ENCODE measurements around the gene BACH2. TPM values are rescaled to one million over a fixed set of nuclear protein-coding genes. Genes with fewer than 3 reads are reported as not detected.
"Not testable (repeated sequence)": the region's sequence is repeated elsewhere in the genome, so short reads cannot be mapped to it uniquely, and the experiment has no call there.

BACH2 gene
- 10 to 100 TPM; 10.4 to 12.9 (median 11.2) TPM for polyA plus RNA-seq (ENCODE audit: insufficient read length in 3 of 3)
- long read RNA-seq, donor 1: 0 reads
- long read RNA-seq, donor 2, partial matches to known transcripts: 0 of 1 reads
- long read RNA-seq, donor 2, other reads (novel, unspliced or antisense): 0 of 1 reads
- long read RNA-seq, donor 3, full-length matches to known transcripts: 2 of 2 reads
- long read RNA-seq, donor 3, partial matches to known transcripts: 0 of 2 reads
- long read RNA-seq, donor 3, other reads (novel, unspliced or antisense): 0 of 2 reads
- long read RNA-seq, donor 4: 0 reads
- long read RNA-seq, donor 5: 0 reads
- long read RNA-seq, donor 6: 0 reads
- long read RNA-seq, donor 7: 0 reads
- long read RNA-seq, donor 8: 0 reads
- long read RNA-seq, donor 9, partial matches to known transcripts: 0 of 1 reads
- long read RNA-seq, donor 9, other reads (novel, unspliced or antisense): 0 of 1 reads
- long read RNA-seq, donor 10, full-length matches to known transcripts: 1 of 1 reads
- long read RNA-seq, donor 10, partial matches to known transcripts: 0 of 1 reads
- long read RNA-seq, donor 10, other reads (novel, unspliced or antisense): 0 of 1 reads
- long read RNA-seq, donor 11: 0 reads
- long read RNA-seq, donor 12: 0 reads
- long read RNA-seq, donor 13: 0 reads
- long read RNA-seq, donor 14: 0 reads
- long read RNA-seq, donor 15: 0 reads
- long read RNA-seq, donor 16: 0 reads

- peak in 9 of 11 donors; percentile 80 to 90 (median 87) for DNase-seq (ENCODE audit: extremely low read depth in 1 of 11, low read depth in 9 of 11, low spot score in 4 of 11)
These were observed at the start of gene BACH2 for GRCh38 chr6:90296341-90297114. Gene BACH2, minus strand, starts transcription at chr6:90296843. Its CDS starts 287,999 bp downstream, at chr6:90008844.

- DNase-seq (ENCODE audit: extremely low read depth in 1 of 11, low read depth in 9 of 11, low spot score in 4 of 11): no peak
These were observed 46.9 kb upstream of the BACH2 start for GRCh38 chr6:90343576-90343975.

- no peak for DNase-seq (ENCODE audit: extremely low read depth in 1 of 11, low read depth in 9 of 11, low spot score in 4 of 11)
These were observed 41.8 kb upstream of the BACH2 start for GRCh38 chr6:90338409-90338808.

- DNase-seq (ENCODE audit: extremely low read depth in 1 of 11, low read depth in 9 of 11, low spot score in 4 of 11): no peak
These were observed 39.8 kb upstream of the BACH2 start for GRCh38 chr6:90336388-90336947.

- no peak for DNase-seq (ENCODE audit: extremely low read depth in 1 of 11, low read depth in 9 of 11, low spot score in 4 of 11)
These were observed 37.3 kb upstream of the BACH2 start for GRCh38 chr6:90333928-90334327.

GRCh38 chr6:90332978-90333543 is 36.4 kb upstream of the BACH2 start:
- not testable (repeated sequence) for DNase-seq (ENCODE audit: extremely low read depth in 1 of 11, low read depth in 9 of 11, low spot score in 4 of 11)

- DNase-seq (ENCODE audit: extremely low read depth in 1 of 11, low read depth in 9 of 11, low spot score in 4 of 11): no peak
These were observed 32.9 kb upstream of the BACH2 start for GRCh38 chr6:90329386-90330077.

GRCh38 chr6:90328004-90328403 is 31.4 kb upstream of the BACH2 start:
- DNase-seq (ENCODE audit: extremely low read depth in 1 of 11, low read depth in 9 of 11, low spot score in 4 of 11): no peak

GRCh38 chr6:90326404-90327057 is 29.9 kb upstream of the BACH2 start:
- DNase-seq (ENCODE audit: extremely low read depth in 1 of 11, low read depth in 9 of 11, low spot score in 4 of 11): no peak

- DNase-seq (ENCODE audit: extremely low read depth in 1 of 11, low read depth in 9 of 11, low spot score in 4 of 11): no peak
These were observed 27.1 kb upstream of the BACH2 start for GRCh38 chr6:90323706-90324105.

- no peak for DNase-seq (ENCODE audit: extremely low read depth in 1 of 11, low read depth in 9 of 11, low spot score in 4 of 11)
These were observed 26.4 kb upstream of the BACH2 start for GRCh38 chr6:90322976-90323474.

- no peak for DNase-seq (ENCODE audit: extremely low read depth in 1 of 11, low read depth in 9 of 11, low spot score in 4 of 11)
These were observed 23.5 kb upstream of the BACH2 start for GRCh38 chr6:90319979-90320685.

- DNase-seq (ENCODE audit: extremely low read depth in 1 of 11, low read depth in 9 of 11, low spot score in 4 of 11): no peak
These were observed 22.4 kb upstream of the BACH2 start for GRCh38 chr6:90319044-90319443.

- peak in 1 of 11 donors; percentile 28 for DNase-seq (ENCODE audit: extremely low read depth in 1 of 11, low read depth in 9 of 11, low spot score in 4 of 11)
These were observed 19.3 kb upstream of the BACH2 start for GRCh38 chr6:90315986-90316385.

GRCh38 chr6:90315354-90315950 is 18.8 kb upstream of the BACH2 start:
- no peak for DNase-seq (ENCODE audit: extremely low read depth in 1 of 11, low read depth in 9 of 11, low spot score in 4 of 11)

GRCh38 chr6:90314514-90314913 is 17.9 kb upstream of the BACH2 start:
- DNase-seq (ENCODE audit: extremely low read depth in 1 of 11, low read depth in 9 of 11, low spot score in 4 of 11): no peak

- no peak for DNase-seq (ENCODE audit: extremely low read depth in 1 of 11, low read depth in 9 of 11, low spot score in 4 of 11)
These were observed 14.9 kb upstream of the BACH2 start for GRCh38 chr6:90311569-90311968.
